H9 (cell line): ENCODE data around the gene CHCHD4. TPM values are rescaled to one million over a fixed set of nuclear protein-coding genes. Genes with fewer than 3 reads are reported as not detected.

ENCODE experiments used
- DNase-seq: peaks from one replicate; pipeline ENCODE4 v3.0.0-alpha.2; 2017
- H2AFZ ChIP-seq: one replicate; pipeline ENCODE4 v1.6.1; 2013; ENCODE audit warnings: mild to moderate bottlenecking, low read length, control low read depth, moderate library complexity
- H2AK5ac ChIP-seq: 2 replicates; pipeline ENCODE4 v1.6.1; 2013; ENCODE audit warnings: low read length, control low read depth, mixed read lengths; ENCODE audit not compliant: insufficient read length
- H2BK120ac ChIP-seq: one replicate; pipeline ENCODE4 v1.6.1; 2013; ENCODE audit warnings: low read depth, mild to moderate bottlenecking, low read length, control low read depth, inconsistent platforms; ENCODE audit not compliant: poor library complexity, severe bottlenecking
- H2BK12ac ChIP-seq: 2 replicates; pipeline ENCODE4 v1.6.1; 2013; ENCODE audit warnings: low read length, control low read depth, mixed read lengths, low read depth; ENCODE audit not compliant: insufficient read length
- H2BK15ac ChIP-seq: 2 replicates; pipeline ENCODE4 v1.6.1; 2013; ENCODE audit warnings: low read depth, low read length, control low read depth
- H2BK20ac ChIP-seq: one replicate; pipeline ENCODE4 v1.6.1; 2013; ENCODE audit warnings: low read depth, mild to moderate bottlenecking, low read length, control low read depth, inconsistent platforms; ENCODE audit not compliant: poor library complexity, severe bottlenecking
- H2BK5ac ChIP-seq: 2 replicates; pipeline ENCODE4 v1.6.1; 2013; ENCODE audit warnings: low read length, control low read depth, mixed read lengths; ENCODE audit not compliant: insufficient read length
- H3K14ac ChIP-seq: 2 replicates; pipeline ENCODE4 v1.6.1; 2013; ENCODE audit warnings: low read length, control low read depth; ENCODE audit not compliant: insufficient read depth
- H3K18ac ChIP-seq: 2 replicates; pipeline ENCODE4 v1.6.1; 2013; ENCODE audit warnings: low read depth, mild to moderate bottlenecking, mixed read lengths, low read length, control low read depth; ENCODE audit not compliant: insufficient read length
- H3K23ac ChIP-seq: 2 replicates; pipeline ENCODE4 v1.6.1; 2013; ENCODE audit warnings: low read length, control low read depth, mixed read lengths, low read depth; ENCODE audit not compliant: insufficient read length
- H3K23me2 ChIP-seq: 2 replicates; pipeline ENCODE4 v1.6.1; 2013; ENCODE audit warnings: low read depth, mild to moderate bottlenecking, mixed read lengths, low read length, control low read depth; ENCODE audit not compliant: insufficient read length, poor library complexity, severe bottlenecking
- H3K27ac ChIP-seq: 2 replicates; pipeline ENCODE4 v1.5.1; 2013; ENCODE audit warnings: low read length, control low read depth, mixed read lengths, low read depth; ENCODE audit not compliant: insufficient read length
- H3K27me3 ChIP-seq: 2 replicates; pipeline ENCODE4 v1.6.1; 2013; ENCODE audit warnings: low read length, control low read depth, inconsistent platforms; ENCODE audit not compliant: insufficient read depth
- H3K4ac ChIP-seq: 2 replicates; pipeline ENCODE4 v1.6.1; 2013; ENCODE audit warnings: low read depth, mild to moderate bottlenecking, control low read depth, inconsistent platforms, low read length, moderate library complexity
- H3K4me1 ChIP-seq: 2 replicates; pipeline ENCODE4 v1.6.1; 2013; ENCODE audit warnings: low read length, control low read depth, inconsistent platforms; ENCODE audit not compliant: insufficient read depth
- H3K4me2 ChIP-seq: 2 replicates; pipeline ENCODE4 v1.6.1; 2013; ENCODE audit warnings: low read length, control low read depth, mixed read lengths; ENCODE audit not compliant: insufficient read length, insufficient read depth
- H3K56ac ChIP-seq: 2 replicates; pipeline ENCODE4 v1.6.1; 2013; ENCODE audit warnings: low read depth, mild to moderate bottlenecking, mixed read lengths, low read length, control low read depth; ENCODE audit not compliant: insufficient read length
- H3K79me1 ChIP-seq: 2 replicates; pipeline ENCODE4 v1.6.1; 2013; ENCODE audit warnings: low read depth, mild to moderate bottlenecking, moderate library complexity, low read length, control low read depth, inconsistent platforms; ENCODE audit not compliant: insufficient read depth, poor library complexity, severe bottlenecking
- H3K79me2 ChIP-seq: 2 replicates; pipeline ENCODE4 v1.6.1; 2013; ENCODE audit warnings: low read length, control low read depth, inconsistent platforms; ENCODE audit not compliant: insufficient read depth
- H3K9ac ChIP-seq: 2 replicates; pipeline ENCODE4 v1.6.1; 2013; ENCODE audit warnings: low read length, control low read depth, mixed read lengths; ENCODE audit not compliant: insufficient read length; ENCODE audit errors: extremely low read depth
- H3K9me3 ChIP-seq: one replicate; pipeline ENCODE4 v1.6.1; 2013; ENCODE audit warnings: low read depth, low read length, inconsistent platforms; ENCODE audit not compliant: control insufficient read depth
- H3T11ph ChIP-seq: one replicate; pipeline ENCODE4 v1.6.1; 2013; ENCODE audit warnings: mild to moderate bottlenecking, low read length, control low read depth, inconsistent platforms
- H4K20me1 ChIP-seq: one replicate; pipeline ENCODE4 v1.6.1; 2013; ENCODE audit not compliant: control insufficient read depth, insufficient read length, insufficient read depth
- H4K5ac ChIP-seq: 2 replicates; pipeline ENCODE4 v1.6.1; 2013; ENCODE audit warnings: low read depth, mild to moderate bottlenecking, mixed read lengths, low read length, control low read depth; ENCODE audit not compliant: insufficient read length
- H4K8ac ChIP-seq: replicated peaks from 2 replicates; pipeline ENCODE4 v1.6.1; 2013; ENCODE audit warnings: low read length, control low read depth, mixed read lengths, low read depth; ENCODE audit not compliant: insufficient read length
- H4K91ac ChIP-seq: 2 replicates; pipeline ENCODE4 v1.6.1; 2013; ENCODE audit warnings: low read depth, mild to moderate bottlenecking, moderate library complexity, mixed read lengths, low read length, control low read depth; ENCODE audit not compliant: insufficient read length
- H3K27ac Mint-ChIP-seq, 3 experiments: 2 replicates in 2 of 3; 3 replicates in 1 of 3; pipeline ENCODE4 v1.8.0; 2020 to 2021; ENCODE audit warnings: mixed read lengths in 3 of 3, mild to moderate bottlenecking in 1 of 3, moderate library complexity in 1 of 3
- H3K27me3 Mint-ChIP-seq: 2 replicates; pipeline ENCODE4 v1.8.0; 2021; ENCODE audit warnings: low read depth, mild to moderate bottlenecking, moderate library complexity, mixed read lengths
- H3K36me3 Mint-ChIP-seq, 3 experiments: 2 replicates in 2 of 3; 3 replicates in 1 of 3; pipeline ENCODE4 v1.8.0; 2020 to 2021; ENCODE audit warnings: low read depth in 3 of 3, mixed read lengths in 3 of 3; ENCODE audit not compliant: insufficient read depth in 1 of 3
- H3K4me1 Mint-ChIP-seq, 2 experiments: 2 replicates each; pipeline ENCODE4 v1.8.0; 2020; ENCODE audit warnings: mixed read lengths in 2 of 2
- H3K4me3 Mint-ChIP-seq, 2 experiments: 2 replicates in 1 of 2; 3 replicates in 1 of 2; pipeline ENCODE4 v1.8.0; 2020 to 2021; ENCODE audit warnings: mild to moderate bottlenecking in 2 of 2, mixed read lengths in 2 of 2, moderate library complexity in 1 of 2
- H3K9me3 Mint-ChIP-seq, 2 experiments: 2 replicates in 1 of 2; 3 replicates in 1 of 2; pipeline ENCODE4 v1.8.0; 2020; ENCODE audit warnings: mild to moderate bottlenecking in 2 of 2, mixed read lengths in 2 of 2, moderate library complexity in 1 of 2
- WGBS: extraction: QIAGEN DNeasy Blood & Tissue Kit; methylation state at CpG from one replicate; pipeline ENCODE4 v1.1.7; 2013; ENCODE audit warnings: missing lambda C conversion rate, low lambda C conversion rate, mixed read lengths; ENCODE audit not compliant: insufficient read length; ENCODE audit errors: extremely low coverage; 5-methylcytosine and 5-hydroxymethylcytosine counted together
- total RNA-seq: library from RNA; stranded (reverse); gene quantifications from 2 replicates; pipeline ENCODE4 v1.2.1, GENCODE V29; 2021
- TF ChIP-seq, protein P1 (sequence below): fragments of 200-600 bp; sonication (generic); conservative IDR thresholded peaks from 3 replicates; pipeline ENCODE4 v1.8.0; 2021; ENCODE audit warnings: antibody characterized with exemption, mild to moderate bottlenecking

Gene CHCHD4
- total RNA-seq, 1 experiment from 2014 or later = 13.7 TPM

DNA sequence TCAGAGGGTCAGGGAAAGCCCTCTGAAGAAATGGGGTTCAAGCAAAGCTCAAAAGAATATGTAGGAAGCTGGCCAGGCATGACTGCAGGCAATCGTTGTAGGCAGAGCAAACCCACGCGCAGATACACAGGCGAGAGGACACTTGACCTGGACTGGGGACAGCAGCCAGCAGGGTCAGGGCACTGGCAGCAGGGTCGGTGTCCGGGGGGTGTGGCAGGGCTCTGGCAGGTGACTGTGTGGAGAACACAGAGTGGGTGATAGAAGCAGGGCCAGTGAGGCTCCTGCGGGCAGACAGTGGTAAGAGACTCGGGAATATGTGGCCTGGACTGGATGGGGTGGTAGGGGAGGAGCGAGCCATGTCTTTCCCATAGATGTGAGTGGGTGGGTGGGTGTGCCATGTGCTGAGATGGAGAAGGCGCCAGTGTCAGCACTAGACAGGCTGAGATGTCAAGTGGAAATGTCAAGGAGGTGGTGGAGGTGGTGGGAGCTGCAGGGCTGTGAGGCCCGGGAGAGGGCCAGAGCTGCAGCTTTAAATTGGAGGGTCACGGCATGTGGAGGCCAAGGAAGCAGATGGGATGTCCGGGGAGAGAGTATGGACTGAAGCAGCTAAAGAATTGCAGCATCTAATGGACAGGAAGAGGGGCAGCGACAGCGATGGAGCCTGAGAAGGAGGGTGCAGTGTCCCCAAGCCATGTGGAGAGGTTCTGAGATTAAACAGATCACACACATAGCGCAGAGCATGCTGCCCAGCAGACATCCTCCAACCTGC lies 13.6 kb upstream of the CHCHD4 start:
- Mint-ChIP-seq H3K27ac (0 out of 7 replicates have a peak overlapping the region, but pooled peaks of 1 of the 3 experiments have one; percentile 53), H3K36me3 (peaks cover 9 to 76% (median 39%) of the 10 kb centered on the region in 3 experiments; a peak in 6 of 7 replicates)
- H2BK12ac ChIP-seq = no peak overlapping the region

More for the DNA sequence above, 13.6 kb upstream of the CHCHD4 start:
- Histone ChIP-seq H3T11ph (no peak overlapping the region), H3K9me3 (no peaks in the 10 kb centered on the region), H3K56ac (no peak overlapping the region), H3K4ac (no peak overlapping the region), H3K18ac (no peak overlapping the region), H3K9ac (no peak overlapping the region), H2AK5ac (no peak overlapping the region), H4K8ac (no peak overlapping the region), H2AFZ (no peak overlapping the region), H2BK15ac (no peak overlapping the region), H3K79me1 (no peaks in the 10 kb centered on the region), H2BK20ac (no peak overlapping the region), H3K14ac (no peak overlapping the region), H3K4me2 (no peak overlapping the region), H3K79me2 (no peaks in the 10 kb centered on the region), H3K23ac (no peak overlapping the region), H3K4me1 (no peaks in the 10 kb centered on the region), H4K5ac (no peak overlapping the region), H2BK120ac (no peak overlapping the region), H2BK5ac (no peak overlapping the region), H4K91ac (no peak overlapping the region), H3K27me3 (no peaks in the 10 kb centered on the region), H4K20me1 (peaks cover 2% of the 10 kb centered on the region), H3K23me2 (no peaks in the 10 kb centered on the region), H3K27ac (no peak overlapping the region)
- TF ChIP-seq, protein P1, sequence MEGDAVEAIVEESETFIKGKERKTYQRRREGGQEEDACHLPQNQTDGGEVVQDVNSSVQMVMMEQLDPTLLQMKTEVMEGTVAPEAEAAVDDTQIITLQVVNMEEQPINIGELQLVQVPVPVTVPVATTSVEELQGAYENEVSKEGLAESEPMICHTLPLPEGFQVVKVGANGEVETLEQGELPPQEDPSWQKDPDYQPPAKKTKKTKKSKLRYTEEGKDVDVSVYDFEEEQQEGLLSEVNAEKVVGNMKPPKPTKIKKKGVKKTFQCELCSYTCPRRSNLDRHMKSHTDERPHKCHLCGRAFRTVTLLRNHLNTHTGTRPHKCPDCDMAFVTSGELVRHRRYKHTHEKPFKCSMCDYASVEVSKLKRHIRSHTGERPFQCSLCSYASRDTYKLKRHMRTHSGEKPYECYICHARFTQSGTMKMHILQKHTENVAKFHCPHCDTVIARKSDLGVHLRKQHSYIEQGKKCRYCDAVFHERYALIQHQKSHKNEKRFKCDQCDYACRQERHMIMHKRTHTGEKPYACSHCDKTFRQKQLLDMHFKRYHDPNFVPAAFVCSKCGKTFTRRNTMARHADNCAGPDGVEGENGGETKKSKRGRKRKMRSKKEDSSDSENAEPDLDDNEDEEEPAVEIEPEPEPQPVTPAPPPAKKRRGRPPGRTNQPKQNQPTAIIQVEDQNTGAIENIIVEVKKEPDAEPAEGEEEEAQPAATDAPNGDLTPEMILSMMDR = no peak
- Mint-ChIP-seq H3K4me1 (no peaks in the 10 kb centered on the region), H3K4me3 (no peak overlapping the region), H3K9me3 (no peaks in the 10 kb centered on the region), H3K27me3 (no peaks in the 10 kb centered on the region; the same call in 1 of the 2 replicates)
- DNase-seq = no peak
- WGBS = no CpG with 5 or more reads among the region's 16 CpGs
